Hepatocyte (in vitro differentiated cells): ENCODE results near the gene ANXA1. TPM values are rescaled to one million over a fixed set of nuclear protein-coding genes. Genes with fewer than 3 reads are reported as not detected.

Experiments used
- DNase-seq: peaks from one replicate; pipeline ENCODE4 v3.0.0-alpha.2; 2016; ENCODE audit warnings: low spot score
- H2AFZ ChIP-seq: fragments of 200-600 bp; sonication (generic); 2 replicates; pipeline ENCODE4 v1.6.0; 2016; ENCODE audit warnings: antibody characterized with exemption, mild to moderate bottlenecking
- H3K27ac ChIP-seq: fragments of 200-600 bp; sonication (generic); 2 replicates; pipeline ENCODE4 v1.5.1; 2016; ENCODE audit warnings: mild to moderate bottlenecking
- H3K27me3 ChIP-seq: fragments of 200-600 bp; sonication (generic); 2 replicates; pipeline ENCODE4 v1.6.1; 2016
- H3K36me3 ChIP-seq: fragments of 200-600 bp; sonication (generic); replicated peaks from 2 replicates; pipeline ENCODE4 v1.5.1; 2016; ENCODE audit warnings: low read depth; ENCODE audit not compliant: insufficient read depth
- H3K4me1 ChIP-seq: fragments of 200-600 bp; sonication (generic); 2 replicates; pipeline ENCODE4 v1.5.1; 2016; ENCODE audit warnings: mild to moderate bottlenecking, moderate library complexity; ENCODE audit not compliant: insufficient read depth
- H3K4me2 ChIP-seq: fragments of 200-600 bp; sonication (generic); 2 replicates; pipeline ENCODE4 v1.6.0; 2016
- H3K4me3 ChIP-seq: fragments of 200-600 bp; sonication (generic); 2 replicates; pipeline ENCODE4 v1.5.1; 2016; ENCODE audit warnings: mild to moderate bottlenecking
- H3K79me2 ChIP-seq: fragments of 200-600 bp; sonication (generic); 2 replicates; pipeline ENCODE4 v1.6.0; 2017; ENCODE audit warnings: mild to moderate bottlenecking
- H3K9me2 ChIP-seq: fragments of 200-600 bp; sonication (generic); replicated peaks from 2 replicates; pipeline ENCODE4 v1.6.0; 2017; ENCODE audit warnings: mild to moderate bottlenecking; ENCODE audit not compliant: insufficient read depth
- H3K9me3 ChIP-seq: fragments of 200-600 bp; sonication (generic); 2 replicates; pipeline ENCODE4 v1.5.1; 2016; ENCODE audit warnings: low read depth, mild to moderate bottlenecking
- H4K20me1 ChIP-seq: fragments of 200-600 bp; sonication (generic); 2 replicates; pipeline ENCODE4 v1.6.0; 2016; ENCODE audit warnings: mild to moderate bottlenecking; ENCODE audit not compliant: insufficient read depth, poor library complexity, severe bottlenecking
- EZH2 ChIP-seq: fragments of 200-600 bp; sonication (generic); IDR thresholded peaks from 2 replicates; pipeline ENCODE4 v1.6.1; 2016; ENCODE audit warnings: antibody characterized with exemption, mild to moderate bottlenecking, borderline replicate concordance
- EZH2phosphoT487 ChIP-seq: fragments of 200-600 bp; sonication (generic); IDR thresholded peaks from one replicate; pipeline ENCODE4 v1.6.1; 2018; ENCODE audit warnings: antibody characterized with exemption, mild to moderate bottlenecking, low read depth, moderate library complexity; ENCODE audit not compliant: unreplicated experiment, severe bottlenecking
- WGBS: methylation state at CpG from one replicate; pipeline ENCODE4 v1.1.6; 2016; ENCODE audit warnings: low lambda C conversion rate; ENCODE audit errors: missing lambda C conversion rate; 5-methylcytosine and 5-hydroxymethylcytosine counted together
- polyA plus RNA-seq: library from polyadenylated mRNA; unstranded; fragments of >200 nt; fragmentation: Nextera tagmentation; extraction: Ambion mirVana; gene quantifications from 2 replicates; pipeline ENCODE4 v1.2.1, GENCODE V29; 2016
- total RNA-seq: library from RNA; depleted of rRNA; stranded (reverse); fragments of >200 nt; gene quantifications from 2 replicates; pipeline ENCODE4 v1.2.3, GENCODE V29; 2014
- TF ChIP-seq, protein P1 (sequence below): fragments of 200-600 bp; sonication (generic); IDR thresholded peaks from 2 replicates; pipeline ENCODE4 v1.5.1; 2016; ENCODE audit warnings: antibody characterized with exemption, mild to moderate bottlenecking; ENCODE audit not compliant: poor library complexity

The ANXA1 gene
- total and polyA plus RNA-seq, 2 experiments from 2014 or later, result 254 to 279 TPM

DNA sequence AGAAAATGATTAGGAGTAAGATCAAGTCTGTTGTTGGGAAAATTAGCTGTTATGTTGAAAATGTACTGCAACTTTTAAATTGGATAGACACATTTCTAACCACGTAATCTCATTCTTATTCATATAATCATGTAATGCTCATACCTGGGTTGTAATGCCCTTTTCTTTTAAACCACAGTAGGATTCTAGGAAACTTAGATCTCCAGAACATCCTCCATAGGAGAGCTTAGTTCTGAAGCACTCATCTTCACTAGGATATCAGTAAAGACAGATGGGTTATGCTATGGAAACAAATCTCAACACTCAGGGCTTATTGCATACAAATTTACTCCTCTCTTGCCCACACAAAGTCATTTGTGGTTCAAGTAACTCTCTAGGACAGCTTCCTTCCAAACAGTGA is 34.8 kb upstream of the ANXA1 start:
- Histone ChIP-seq H3K9me2 (no peaks in the 10 kb centered on the region), H3K36me3 (no peaks in the 10 kb centered on the region), H3K79me2 (no peaks in the 10 kb centered on the region), H3K27ac (no peak overlapping the region), H3K9me3 (no peaks in the 10 kb centered on the region), H3K4me3 (no peak overlapping the region), H3K27me3 (no peaks in the 10 kb centered on the region), H3K4me1 (no peaks in the 10 kb centered on the region), H2AFZ (no peak overlapping the region), H3K4me2 (no peak overlapping the region), H4K20me1 (no peaks in the 10 kb centered on the region)
- no peak for DNase-seq
- TF ChIP-seq, protein P1, sequence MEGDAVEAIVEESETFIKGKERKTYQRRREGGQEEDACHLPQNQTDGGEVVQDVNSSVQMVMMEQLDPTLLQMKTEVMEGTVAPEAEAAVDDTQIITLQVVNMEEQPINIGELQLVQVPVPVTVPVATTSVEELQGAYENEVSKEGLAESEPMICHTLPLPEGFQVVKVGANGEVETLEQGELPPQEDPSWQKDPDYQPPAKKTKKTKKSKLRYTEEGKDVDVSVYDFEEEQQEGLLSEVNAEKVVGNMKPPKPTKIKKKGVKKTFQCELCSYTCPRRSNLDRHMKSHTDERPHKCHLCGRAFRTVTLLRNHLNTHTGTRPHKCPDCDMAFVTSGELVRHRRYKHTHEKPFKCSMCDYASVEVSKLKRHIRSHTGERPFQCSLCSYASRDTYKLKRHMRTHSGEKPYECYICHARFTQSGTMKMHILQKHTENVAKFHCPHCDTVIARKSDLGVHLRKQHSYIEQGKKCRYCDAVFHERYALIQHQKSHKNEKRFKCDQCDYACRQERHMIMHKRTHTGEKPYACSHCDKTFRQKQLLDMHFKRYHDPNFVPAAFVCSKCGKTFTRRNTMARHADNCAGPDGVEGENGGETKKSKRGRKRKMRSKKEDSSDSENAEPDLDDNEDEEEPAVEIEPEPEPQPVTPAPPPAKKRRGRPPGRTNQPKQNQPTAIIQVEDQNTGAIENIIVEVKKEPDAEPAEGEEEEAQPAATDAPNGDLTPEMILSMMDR, result no peak
- TF ChIP-seq EZH2phosphoT487 (no peak), EZH2 (no peak)
- WGBS, result 96% methylated on average over 1 of the region's 1 CpG

DNA sequence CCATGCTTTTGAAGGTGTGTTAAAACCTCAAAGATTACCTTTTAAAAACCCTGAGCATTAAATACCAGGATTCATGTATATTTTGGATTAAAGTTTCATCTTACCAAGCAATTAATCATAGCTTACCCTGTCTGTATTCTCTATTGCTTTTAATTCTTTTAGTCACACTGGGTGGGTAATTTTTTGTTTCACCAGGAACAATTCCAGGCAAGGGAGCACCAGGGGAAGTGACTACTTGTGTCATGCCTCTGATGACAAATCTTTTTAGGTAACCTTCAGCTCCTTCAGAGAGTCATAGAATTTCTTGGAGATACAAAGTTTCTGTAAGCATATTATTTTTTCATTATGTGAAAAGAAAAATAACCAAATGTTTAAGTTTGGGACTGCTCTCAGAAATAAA is 33.4 kb upstream of the ANXA1 start:
- no peak for TF ChIP-seq EZH2phosphoT487
- TF ChIP-seq, protein P1, result no peak
- no peak for TF ChIP-seq EZH2
- Histone ChIP-seq H3K9me3 (no peaks in the 10 kb centered on the region), H3K4me2 (no peak overlapping the region), H3K27ac (no peak overlapping the region), H3K4me3 (no peak overlapping the region), H3K36me3 (no peaks in the 10 kb centered on the region), H3K79me2 (no peaks in the 10 kb centered on the region), H3K4me1 (no peaks in the 10 kb centered on the region), H3K9me2 (no peaks in the 10 kb centered on the region), H4K20me1 (no peaks in the 10 kb centered on the region), H2AFZ (no peak overlapping the region), H3K27me3 (no peaks in the 10 kb centered on the region)
- DNase-seq, result no peak

DNA sequence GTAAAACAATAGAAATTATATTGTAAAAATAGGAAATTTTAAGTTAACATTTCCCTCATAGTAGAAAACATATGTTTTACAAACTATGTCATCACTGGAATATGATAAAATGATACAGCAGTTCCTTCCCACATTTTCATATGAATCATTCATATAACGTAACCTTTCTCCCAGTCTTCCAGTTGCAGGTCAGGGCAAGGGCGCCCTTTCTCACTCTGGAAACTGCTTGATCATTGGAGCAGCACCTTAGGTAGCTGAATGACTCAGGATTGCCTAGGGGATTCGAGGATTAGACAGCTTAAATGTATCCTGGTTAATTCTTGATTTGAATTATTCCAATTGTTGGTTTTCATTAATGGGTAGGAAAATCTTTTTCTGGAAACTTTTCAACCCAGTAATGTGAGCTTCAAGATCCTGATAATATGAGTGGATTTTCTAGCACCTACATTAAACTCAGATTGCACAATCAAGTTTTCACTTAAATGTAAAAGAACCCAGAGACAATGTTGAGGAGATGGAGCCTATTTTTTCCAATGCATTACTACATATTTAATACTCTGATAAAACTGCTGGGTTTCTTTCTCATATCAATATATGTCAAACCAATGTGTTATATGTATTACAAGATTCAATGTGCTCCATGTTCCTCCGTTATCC is 32.6 kb upstream of the ANXA1 start:
- H3K9me2 ChIP-seq, result no peaks in the 10 kb centered on the region
- H2AFZ ChIP-seq, result no peak overlapping the region
- H4K20me1 ChIP-seq, result no peaks in the 10 kb centered on the region
- H3K36me3 ChIP-seq, result no peaks in the 10 kb centered on the region
- TF ChIP-seq EZH2 (no peak), EZH2phosphoT487 (no peak)
- TF ChIP-seq, protein P1, result no peak
- no peaks in the 10 kb centered on the region for H3K79me2 ChIP-seq
- H3K4me1 ChIP-seq, result no peaks in the 10 kb centered on the region
- H3K27me3 ChIP-seq, result no peaks in the 10 kb centered on the region
- no peak overlapping the region for H3K4me3 ChIP-seq
- no peak for DNase-seq
- no peak overlapping the region for H3K27ac ChIP-seq
- no peaks in the 10 kb centered on the region for H3K9me3 ChIP-seq
- H3K4me2 ChIP-seq, result no peak overlapping the region
- WGBS, result 88% methylated on average over 4 of the region's 4 CpGs
